Kidney epithelial cell (primary cell): Measurements from ENCODE around the gene CASTOR1. TPM values are rescaled to one million over a fixed set of nuclear protein-coding genes. Genes with fewer than 3 reads are reported as not detected.

Experiments
- DNase-seq: peaks from one replicate; pipeline ENCODE4 v3.0.0-alpha.2; 2010; ENCODE audit warnings: low read depth
- H3K27me3 ChIP-seq: 2 replicates; pipeline ENCODE4 v1.6.0; 2011; ENCODE audit warnings: low read length; ENCODE audit not compliant: control insufficient read depth, insufficient read depth
- H3K36me3 ChIP-seq: 2 replicates; pipeline ENCODE4 v1.5.1; 2011; ENCODE audit warnings: low read length; ENCODE audit not compliant: control insufficient read depth, insufficient read depth
- H3K4me3 ChIP-seq: 2 replicates; pipeline ENCODE4 v1.5.1; 2011; ENCODE audit warnings: low read depth, mild to moderate bottlenecking, control low read depth, low read length
- CTCF ChIP-seq: IDR thresholded peaks from 2 replicates; pipeline ENCODE4 v1.5.1; 2011; ENCODE audit warnings: mild to moderate bottlenecking, moderate library complexity, low read length, control low read depth, inconsistent platforms; ENCODE audit not compliant: insufficient read depth, poor library complexity, severe bottlenecking
- total RNA-seq: library from RNA; depleted of rRNA; stranded (reverse); fragments of >200 nt; gene quantifications from 2 replicates; pipeline ENCODE4 v1.2.3, GENCODE V29; 2015

The CASTOR1 gene
- total RNA-seq, 1 donor from 2014 or later = 10.5 TPM

DNA sequence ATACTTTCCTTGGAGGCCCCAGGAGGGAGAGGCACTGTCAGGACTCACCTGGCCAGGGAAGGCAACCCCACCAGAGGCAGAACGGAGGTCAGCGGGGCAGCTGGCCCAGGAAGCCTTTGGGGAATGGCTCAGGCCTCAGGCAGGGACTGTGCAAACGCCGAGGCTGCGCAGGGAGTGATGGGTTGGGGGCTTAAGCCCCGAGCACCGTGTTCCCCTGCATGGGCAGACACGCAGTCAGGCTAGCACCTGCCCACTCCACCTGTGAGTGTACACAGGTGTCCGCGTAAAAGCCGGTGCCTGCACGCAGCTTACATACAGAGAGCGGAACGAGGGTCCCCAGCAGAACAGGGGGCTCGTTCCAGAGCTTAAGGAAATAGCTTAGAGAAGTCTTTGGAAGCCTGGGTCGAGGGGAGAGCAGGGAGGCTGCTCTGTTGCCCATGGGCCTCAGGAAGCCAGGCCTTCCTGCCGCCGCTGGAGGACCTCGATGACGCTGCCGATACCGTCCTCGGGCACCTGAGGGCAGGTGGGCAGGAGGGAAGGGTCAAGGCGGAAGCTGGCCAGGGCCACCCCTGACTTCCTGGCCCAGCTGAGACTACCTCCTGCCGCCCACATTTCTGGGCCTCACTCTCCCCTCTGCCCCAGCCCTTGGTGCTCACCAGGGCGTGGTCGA is 4.0 kb downstream of the CASTOR1 start:
- H3K36me3 ChIP-seq = no peaks in the 10 kb centered on the region
- no peak for DNase-seq
- no peak for TF ChIP-seq CTCF
- no peaks in the 10 kb centered on the region for H3K27me3 ChIP-seq
- H3K4me3 ChIP-seq = no peak overlapping the region

GRCh38 chr22:30284666-30285065 is 4.6 kb downstream of the CASTOR1 start:
- Histone ChIP-seq H3K27me3 (no peaks in the 10 kb centered on the region), H3K36me3 (no peaks in the 10 kb centered on the region), H3K4me3 (no peak overlapping the region)
- no peak for TF ChIP-seq CTCF
- no peak for DNase-seq

DNA sequence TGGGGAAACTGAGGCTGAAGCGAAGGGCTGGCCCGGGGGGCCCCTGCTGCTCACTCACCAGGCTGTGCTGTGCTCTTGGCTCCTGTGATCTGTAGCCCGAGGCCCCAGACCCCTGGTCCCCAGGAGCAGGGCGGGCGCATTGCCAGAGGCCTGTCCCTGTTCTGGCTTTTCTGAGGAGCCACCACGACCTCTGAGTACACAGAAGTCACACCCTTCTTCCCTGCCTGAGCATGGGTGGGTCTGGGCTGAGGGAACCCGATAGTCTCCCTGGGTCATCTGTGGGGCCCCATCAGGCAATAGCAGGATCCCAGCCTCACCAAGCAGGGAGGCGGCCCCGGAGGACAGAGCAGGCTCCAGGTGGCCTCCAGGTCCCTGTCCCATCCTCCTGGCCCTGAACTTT is 5.1 kb downstream of the CASTOR1 start:
- Histone ChIP-seq H3K4me3 (no peak overlapping the region), H3K36me3 (no peaks in the 10 kb centered on the region), H3K27me3 (no peaks in the 10 kb centered on the region)
- DNase-seq = no peak
- TF ChIP-seq CTCF = no peak

DNA sequence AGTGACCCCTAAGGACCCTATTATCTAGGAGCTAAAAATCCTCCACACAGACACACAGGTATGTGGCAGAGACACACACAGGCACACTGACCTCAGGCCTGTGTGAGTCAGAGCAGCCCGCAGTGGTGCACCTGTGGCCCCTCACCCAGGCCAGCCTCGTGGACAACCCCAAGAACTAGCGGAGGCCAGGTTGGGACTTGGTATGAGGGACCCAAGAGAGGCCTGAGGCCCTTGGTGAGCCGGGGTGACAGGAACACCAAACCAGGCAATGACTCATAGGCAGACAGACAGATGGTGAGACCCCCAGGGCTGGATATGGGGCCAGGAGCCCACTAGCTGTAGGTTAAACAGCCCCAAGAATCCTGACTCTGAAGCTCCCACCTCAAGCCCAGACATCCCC is 6.0 kb downstream of the CASTOR1 start:
- no peak for TF ChIP-seq CTCF
- Histone ChIP-seq H3K27me3 (no peaks in the 10 kb centered on the region), H3K4me3 (no peak overlapping the region), H3K36me3 (no peaks in the 10 kb centered on the region)
- no peak for DNase-seq

DNA sequence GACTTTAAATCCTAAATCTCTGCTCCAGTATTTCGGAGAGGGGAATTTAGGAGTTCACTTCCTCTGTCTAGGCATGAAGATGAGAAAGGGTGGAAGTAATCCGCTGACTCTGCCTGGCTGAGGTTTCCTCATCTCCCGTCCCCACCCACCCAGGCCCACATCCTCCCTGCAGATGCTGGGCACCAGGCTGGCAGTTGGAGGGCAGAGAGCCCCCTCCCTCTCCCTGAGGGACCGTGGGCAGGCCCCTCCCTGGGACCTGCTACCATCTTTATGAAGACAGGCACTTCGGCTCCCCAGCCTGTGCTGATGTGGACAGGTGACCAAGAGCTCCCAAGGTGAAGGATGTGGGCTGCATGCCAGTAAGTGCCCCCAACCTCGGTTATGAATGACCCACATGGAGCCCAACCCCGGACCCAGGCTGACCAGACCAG is 6.7 kb downstream of the CASTOR1 start:
- no peaks in the 10 kb centered on the region for H3K27me3 ChIP-seq
- no peak for TF ChIP-seq CTCF
- H3K4me3 ChIP-seq = no peak overlapping the region
- no peaks in the 10 kb centered on the region for H3K36me3 ChIP-seq
- DNase-seq = no peak

- no peak for DNase-seq
- no peaks in the 10 kb centered on the region for H3K36me3 ChIP-seq
- H3K4me3 ChIP-seq = no peak overlapping the region
- no peak for TF ChIP-seq CTCF
- H3K27me3 ChIP-seq = no peaks in the 10 kb centered on the region
Observed at GRCh38 chr22:30280505-30280904, 8.8 kb downstream of the CASTOR1 start.
